Measurements from ENCODE around the gene CTSZ. TPM values are rescaled to one million over a fixed set of nuclear protein-coding genes. Genes with fewer than 3 reads are reported as not detected.

CTSZ gene
- total RNA-seq, 2 experiments from 2014 or later, result 14.7 to 17.7 TPM

- H3K9me3 Mint-ChIP-seq, result peaks cover 3% of the 10 kb centered on the region
- peaks cover 3% of the 10 kb centered on the region for H3K36me3 ChIP-seq (ENCODE audit: insufficient read depth, low read length)
- H3K36me3 Mint-ChIP-seq (ENCODE audit: low read depth), result peaks cover 23% of the 10 kb centered on the region
- ChIA-PET CTCF (interaction anchor here (1.3 kb wide), 1 partner anchor 111 kb away, joined by 3 read pairs; no protein-coding TSS in a partner anchor), POLR2A (interaction anchor here (0.6 to 2.5 kb wide), 10 partner anchors 10 to 592 kb away, joined by 3 to 14 read pairs (median 4); partner anchors contain the start of genes ATP5F1E and VAPB)
- no peaks in the 10 kb centered on the region for H3K27me3 Mint-ChIP-seq
- TF ChIP-seq, protein P1, sequence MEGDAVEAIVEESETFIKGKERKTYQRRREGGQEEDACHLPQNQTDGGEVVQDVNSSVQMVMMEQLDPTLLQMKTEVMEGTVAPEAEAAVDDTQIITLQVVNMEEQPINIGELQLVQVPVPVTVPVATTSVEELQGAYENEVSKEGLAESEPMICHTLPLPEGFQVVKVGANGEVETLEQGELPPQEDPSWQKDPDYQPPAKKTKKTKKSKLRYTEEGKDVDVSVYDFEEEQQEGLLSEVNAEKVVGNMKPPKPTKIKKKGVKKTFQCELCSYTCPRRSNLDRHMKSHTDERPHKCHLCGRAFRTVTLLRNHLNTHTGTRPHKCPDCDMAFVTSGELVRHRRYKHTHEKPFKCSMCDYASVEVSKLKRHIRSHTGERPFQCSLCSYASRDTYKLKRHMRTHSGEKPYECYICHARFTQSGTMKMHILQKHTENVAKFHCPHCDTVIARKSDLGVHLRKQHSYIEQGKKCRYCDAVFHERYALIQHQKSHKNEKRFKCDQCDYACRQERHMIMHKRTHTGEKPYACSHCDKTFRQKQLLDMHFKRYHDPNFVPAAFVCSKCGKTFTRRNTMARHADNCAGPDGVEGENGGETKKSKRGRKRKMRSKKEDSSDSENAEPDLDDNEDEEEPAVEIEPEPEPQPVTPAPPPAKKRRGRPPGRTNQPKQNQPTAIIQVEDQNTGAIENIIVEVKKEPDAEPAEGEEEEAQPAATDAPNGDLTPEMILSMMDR (IDR thresholded peaks at IDR 0.05), result no peak
- peaks cover 42% of the 10 kb centered on the region for H3K4me1 ChIP-seq (ENCODE audit: insufficient read depth, low read length)
- peak within 1 kb of the TSS; percentile 92 for H3K4me3 Mint-ChIP-seq
- peak within 1 kb of the TSS; percentile 41 to 52 for H3K27ac ChIP-seq (ENCODE audit: low read depth in 1 of 2, low read length in 2 of 2)
- peaks cover 0 to 3% of the 10 kb centered on the region in 2 experiments for H3K9me3 ChIP-seq (ENCODE audit: control insufficient read depth in 1 of 2, insufficient read depth in 1 of 2, low read length in 2 of 2)
- H3K27me3 ChIP-seq (ENCODE audit: control insufficient read depth in 1 of 2, insufficient read depth in 2 of 2, low read length in 2 of 2), result no peaks in the 10 kb centered on the region
- intact Hi-C loops (cut with DNase I, micrococcal nuclease), result loop anchor here (1.0 to 10.0 kb wide), 8 partner anchors 50 to 676 kb away; partner anchors contain the start of genes ATP5F1E (in 1 of the 2), PRELID3B (in 1 of the 2), RAB22A (in 1 of the 2) and STX16 (in 1 of the 2)
- peak within 1 kb of the TSS; percentile 87 for H3K27ac Mint-ChIP-seq
- H3K4me1 Mint-ChIP-seq (ENCODE audit: low read depth), result peaks cover 43% of the 10 kb centered on the region
- H3K4me3 ChIP-seq (ENCODE audit: low read length), result peak within 1 kb of the TSS; percentile 82
- ATAC-seq (ENCODE audit: poor library complexity) (peak; percentile 92), DNase-seq (peak; percentile 79 to 95 (median 88))
Observed at GRCh38 chr20:58980711-58981627, 26.1 kb downstream of the CTSZ start, which contains the start of gene NELFCD. TSS of gene NELFCD (plus strand) at chr20:58981256. CDS start at chr20:58981310, 54 bp downstream.

- Histone ChIP-seq H3K4me3 (ENCODE audit: low read length) (no peak overlapping the region), H3K4me1 (ENCODE audit: insufficient read depth, low read length) (peaks cover 25% of the 10 kb centered on the region), H3K9me3 (ENCODE audit: control insufficient read depth in 1 of 2, insufficient read depth in 1 of 2, low read length in 2 of 2) (peaks cover 6 to 17% of the 10 kb centered on the region in 2 experiments), H3K36me3 (ENCODE audit: insufficient read depth, low read length) (no peaks in the 10 kb centered on the region), H3K27ac (ENCODE audit: low read depth in 1 of 2, low read length in 2 of 2) (no peak overlapping the region), H3K27me3 (ENCODE audit: control insufficient read depth in 1 of 2, insufficient read depth in 2 of 2, low read length in 2 of 2) (no peaks in the 10 kb centered on the region)
- H3K36me3 Mint-ChIP-seq (ENCODE audit: low read depth), result peaks cover 6% of the 10 kb centered on the region
- no peaks in the 10 kb centered on the region for H3K27me3 Mint-ChIP-seq
- CTCF ChIA-PET, result interaction anchor here (0.6 to 1.0 kb wide), 4 partner anchors 23 to 331 kb away, joined by 3 to 4 read pairs (median 3); partner anchors contain the start of gene ATP5F1E
- TF ChIP-seq, protein P1 (IDR thresholded peaks at IDR 0.05), result no peak
- intact Hi-C loops (cut with DNase I, micrococcal nuclease), result loop anchor here in 1 of 2 experiments (5.0 kb wide), 1 partner anchor 71 kb away; no protein-coding TSS in a partner anchor
- ATAC-seq (ENCODE audit: poor library complexity) (no peak), DNase-seq (no peak)
- peak overlapping the region; percentile 85 for H3K4me3 Mint-ChIP-seq
- peaks cover 3% of the 10 kb centered on the region for H3K9me3 Mint-ChIP-seq
- peaks cover 19% of the 10 kb centered on the region for H3K4me1 Mint-ChIP-seq (ENCODE audit: low read depth)
- POLR2A ChIA-PET, result interaction anchor here (0.6 to 1.5 kb wide), 3 partner anchors 8 to 90 kb away, joined by 3 to 6 read pairs (median 4); partner anchors contain the start of gene ATP5F1E
- H3K27ac Mint-ChIP-seq, result peak overlapping the region; percentile 44
Observed at GRCh38 chr20:58978351-58979190, 28.5 kb downstream of the CTSZ start.
